ENCODE measurements around the gene OR56A1. TPM values are rescaled to one million over a fixed set of nuclear protein-coding genes. Genes with fewer than 3 reads are reported as not detected.

Gene OR56A1
- total and polyA plus RNA-seq, 8 donors: 0.18 TPM; not detected in 7

- Histone ChIP-seq H3K36me3 (no peaks in the 10 kb centered on the region), H3K27ac (no peak overlapping the region), H3K9me3 (no peaks in the 10 kb centered on the region), H3K4me3 (no peak overlapping the region), H3K4me1 (no peaks in the 10 kb centered on the region), H3K27me3 (peaks cover 0 to 7% (median 0%) of the 10 kb centered on the region in 3 donors)
- TF ChIP-seq EP300 (IDR thresholded peaks at IDR 0.05): no peak
- TF ChIP-seq POLR2AphosphoS5 (IDR thresholded peaks at IDR 0.05): no peak
- TF ChIP-seq POLR2A (IDR thresholded peaks at IDR 0.05): no peak
- no peak for TF ChIP-seq CTCF (IDR thresholded peaks at IDR 0.05)
- intact Hi-C loops (cut with DNase I; ENCODE audit: low total_unique reads): no loop called here
- no peak for DNase-seq
- WGBS, 5 donors: 43 to 63% (median 50%) methylated on average over 4 of the region's 4 CpGs
Observed at GRCh38 chr11:5989203-5989602, 41.4 kb downstream of the OR56A1 start.

GRCh38 chr11:5986885-5987284, 43.7 kb downstream of the OR56A1 start, which contains the start of gene OR52L1:
TSS of gene OR52L1 (minus strand) at chr11:5986985. CDS start at chr11:5986930, 55 bp downstream.
- Histone ChIP-seq H3K4me3 (no peak within 1 kb of the TSS), H3K27me3 (peaks cover 0 to 14% (median 0%) of the 10 kb centered on the region in 3 donors), H3K36me3 (no peaks in the 10 kb centered on the region), H3K9me3 (peaks cover 0 to 4% (median 0%) of the 10 kb centered on the region in 4 donors), H3K4me1 (no peaks in the 10 kb centered on the region), H3K27ac (no peak within 1 kb of the TSS)
- DNase-seq: no peak
- 44 to 62% (median 55%) methylated on average over 1 of the region's 1 CpG for WGBS, 5 donors
- TF ChIP-seq POLR2A (IDR thresholded peaks at IDR 0.05) (no peak), POLR2AphosphoS5 (IDR thresholded peaks at IDR 0.05) (no peak), EP300 (IDR thresholded peaks at IDR 0.05) (no peak), CTCF (IDR thresholded peaks at IDR 0.05) (no peak)
- intact Hi-C loops (cut with DNase I; ENCODE audit: low total_unique reads): no loop called here

GRCh38 chr11:5983443-5983842, 47.1 kb downstream of the OR56A1 start:
- intact Hi-C loops (cut with DNase I; ENCODE audit: low total_unique reads): no loop called here
- Histone ChIP-seq H3K27me3 (peaks cover 0 to 7% (median 0%) of the 10 kb centered on the region in 3 donors), H3K36me3 (no peaks in the 10 kb centered on the region), H3K4me3 (no peak overlapping the region), H3K4me1 (no peaks in the 10 kb centered on the region), H3K27ac (no peak overlapping the region), H3K9me3 (peaks cover 0 to 9% (median 7%) of the 10 kb centered on the region in 4 donors)
- TF ChIP-seq POLR2AphosphoS5 (IDR thresholded peaks at IDR 0.05) (no peak), CTCF (IDR thresholded peaks at IDR 0.05) (no peak)
- WGBS, 5 donors: 29 to 54% (median 40%) methylated on average over 1 of the region's 1 CpG
- DNase-seq: no peak

- H3K4me1 ChIP-seq: no peaks in the 10 kb centered on the region
- DNase-seq: no peak
- H3K9me3 ChIP-seq: peaks cover 0 to 2% (median 0%) of the 10 kb centered on the region in 4 donors
- WGBS, 5 donors: 47 to 76% (median 62%) methylated on average over 1 of the region's 1 CpG
- H3K4me3 ChIP-seq: no peak overlapping the region
- H3K27me3 ChIP-seq: no peaks in the 10 kb centered on the region
- no peaks in the 10 kb centered on the region for H3K36me3 ChIP-seq
- no peak overlapping the region for H3K27ac ChIP-seq
- intact Hi-C loops (cut with DNase I; ENCODE audit: low total_unique reads): no loop called here
- no peak for TF ChIP-seq POLR2AphosphoS5 (IDR thresholded peaks at IDR 0.05)
- TF ChIP-seq CTCF (IDR thresholded peaks at IDR 0.05): no peak
- no peak for TF ChIP-seq POLR2A (IDR thresholded peaks at IDR 0.05)
- TF ChIP-seq EP300 (IDR thresholded peaks at IDR 0.05): no peak
Observed at GRCh38 chr11:5973530-5973929, 57.0 kb downstream of the OR56A1 start.

Small RNA genes lying within 50 kb of the gene (small RNA-seq; reads per million reads assigned to genes)
- 0 to 1.2 (median 0.19) reads per million in 4 donors for gene RNA5SP329

Other genes starting within 250 kb of the OR56A1 start
- not detected for gene OR52N5, start 247.4 kb downstream of the OR56A1 start, total RNA-seq
- gene OR52N5, start 247.4 kb downstream of the OR56A1 start, polyA plus RNA-seq: not detected
- not detected for gene OR52N1, start 239.5 kb downstream of the OR56A1 start, total RNA-seq
- not detected for gene OR52N1, start 239.5 kb downstream of the OR56A1 start, polyA plus RNA-seq
- gene OR52N2, start 221.8 kb downstream of the OR56A1 start, total RNA-seq: not detected
- 1 to 10 TPM in 1 of 3 donors, under 1 TPM in 1, not detected in 1; 0.31 to 1.4 TPM for gene OR52N2, start 221.8 kb downstream of the OR56A1 start, polyA plus RNA-seq
- not detected for gene OR52E6, start 188.9 kb downstream of the OR56A1 start, total RNA-seq
- not detected for gene OR52E6, start 188.9 kb downstream of the OR56A1 start, polyA plus RNA-seq
- gene OR52E8, start 173.1 kb downstream of the OR56A1 start, total RNA-seq: not detected
- gene OR52E8, start 173.1 kb downstream of the OR56A1 start, polyA plus RNA-seq: not detected
- not detected for gene OR52E4, start 150.1 kb downstream of the OR56A1 start, total RNA-seq
- not detected for gene OR52E4, start 150.1 kb downstream of the OR56A1 start, polyA plus RNA-seq
- not detected for gene OR52E5, start 137.6 kb downstream of the OR56A1 start, total RNA-seq
- not detected for gene OR52E5, start 137.6 kb downstream of the OR56A1 start, polyA plus RNA-seq
- not detected for gene OR56A3, start 88.5 kb downstream of the OR56A1 start, total RNA-seq
- gene OR56A3, start 88.5 kb downstream of the OR56A1 start, polyA plus RNA-seq: not detected
- gene OR56A5, start 62.3 kb downstream of the OR56A1 start, total RNA-seq: not detected
- gene OR56A5, start 62.3 kb downstream of the OR56A1 start, polyA plus RNA-seq: not detected
- not detected for gene OR52L1, start 43.8 kb downstream of the OR56A1 start, total RNA-seq
- gene OR52L1, start 43.8 kb downstream of the OR56A1 start, polyA plus RNA-seq: not detected
- gene OR56A4, start 23.8 kb downstream of the OR56A1 start, total RNA-seq: not detected
- gene OR56A4, start 23.8 kb downstream of the OR56A1 start, polyA plus RNA-seq: not detected
- gene OR56B4, start 76.9 kb upstream of the OR56A1 start, total RNA-seq: not detected
- under 1 TPM in 1 of 3 donors, not detected in 2; 0.61 TPM for gene OR56B4, start 76.9 kb upstream of the OR56A1 start, polyA plus RNA-seq
- not detected for gene OR52B2, start 139.6 kb upstream of the OR56A1 start, total RNA-seq
- gene OR52B2, start 139.6 kb upstream of the OR56A1 start, polyA plus RNA-seq: not detected
- not detected for gene OR52W1, start 168.5 kb upstream of the OR56A1 start, total RNA-seq
- gene OR52W1, start 168.5 kb upstream of the OR56A1 start, polyA plus RNA-seq: not detected
- gene C11orf42, start 174.8 kb upstream of the OR56A1 start, total RNA-seq: not detected
- gene C11orf42, start 174.8 kb upstream of the OR56A1 start, polyA plus RNA-seq: not detected
- gene FHIP1B, start 203.9 kb upstream of the OR56A1 start, total RNA-seq: 100 to 1,000 TPM in 2 of 5 donors, 10 to 100 TPM in 3; 22.9 to 324 (median 44.6) TPM
- gene FHIP1B, start 203.9 kb upstream of the OR56A1 start, polyA plus RNA-seq: 10 to 100 TPM; 17.0 to 32.1 (median 19.6) TPM
- not detected for gene CNGA4, start 208.3 kb upstream of the OR56A1 start, total RNA-seq
- under 1 TPM in 1 of 3 donors, not detected in 2; 0.08 TPM for gene CNGA4, start 208.3 kb upstream of the OR56A1 start, polyA plus RNA-seq
- 10 to 100 TPM in 4 of 5 donors, not detected in 1; 17.5 to 47.8 (median 30.2) TPM for gene CCKBR, start 229.1 kb upstream of the OR56A1 start, total RNA-seq
- gene CCKBR, start 229.1 kb upstream of the OR56A1 start, polyA plus RNA-seq: 10 to 100 TPM in 1 of 3 donors, 1 to 10 TPM in 2; 6.5 to 11.5 (median 7.5) TPM

Data from stomach (tissue), 9 donors.